H9 (cell line): ENCODE data around the gene CILP2. TPM values are rescaled to one million over a fixed set of nuclear protein-coding genes. Genes with fewer than 3 reads are reported as not detected.
A peak's percentile ranks its signal among the peaks of the same experiment; 100 is the strongest.

Source experiments
- DNase-seq: peaks from one replicate; pipeline ENCODE4 v3.0.0-alpha.2; 2017
- H2AFZ ChIP-seq: one replicate; pipeline ENCODE4 v1.6.1; 2013; ENCODE audit warnings: mild to moderate bottlenecking, low read length, control low read depth, moderate library complexity
- H2AK5ac ChIP-seq: 2 replicates; pipeline ENCODE4 v1.6.1; 2013; ENCODE audit warnings: low read length, control low read depth, mixed read lengths; ENCODE audit not compliant: insufficient read length
- H2BK120ac ChIP-seq: one replicate; pipeline ENCODE4 v1.6.1; 2013; ENCODE audit warnings: low read depth, mild to moderate bottlenecking, low read length, control low read depth, inconsistent platforms; ENCODE audit not compliant: poor library complexity, severe bottlenecking
- H2BK12ac ChIP-seq: 2 replicates; pipeline ENCODE4 v1.6.1; 2013; ENCODE audit warnings: low read length, control low read depth, mixed read lengths, low read depth; ENCODE audit not compliant: insufficient read length
- H2BK15ac ChIP-seq: 2 replicates; pipeline ENCODE4 v1.6.1; 2013; ENCODE audit warnings: low read depth, low read length, control low read depth
- H2BK20ac ChIP-seq: one replicate; pipeline ENCODE4 v1.6.1; 2013; ENCODE audit warnings: low read depth, mild to moderate bottlenecking, low read length, control low read depth, inconsistent platforms; ENCODE audit not compliant: poor library complexity, severe bottlenecking
- H2BK5ac ChIP-seq: 2 replicates; pipeline ENCODE4 v1.6.1; 2013; ENCODE audit warnings: low read length, control low read depth, mixed read lengths; ENCODE audit not compliant: insufficient read length
- H3K14ac ChIP-seq: 2 replicates; pipeline ENCODE4 v1.6.1; 2013; ENCODE audit warnings: low read length, control low read depth; ENCODE audit not compliant: insufficient read depth
- H3K18ac ChIP-seq: 2 replicates; pipeline ENCODE4 v1.6.1; 2013; ENCODE audit warnings: low read depth, mild to moderate bottlenecking, mixed read lengths, low read length, control low read depth; ENCODE audit not compliant: insufficient read length
- H3K23ac ChIP-seq: 2 replicates; pipeline ENCODE4 v1.6.1; 2013; ENCODE audit warnings: low read length, control low read depth, mixed read lengths, low read depth; ENCODE audit not compliant: insufficient read length
- H3K23me2 ChIP-seq: 2 replicates; pipeline ENCODE4 v1.6.1; 2013; ENCODE audit warnings: low read depth, mild to moderate bottlenecking, mixed read lengths, low read length, control low read depth; ENCODE audit not compliant: insufficient read length, poor library complexity, severe bottlenecking
- H3K27ac ChIP-seq: 2 replicates; pipeline ENCODE4 v1.5.1; 2013; ENCODE audit warnings: low read length, control low read depth, mixed read lengths, low read depth; ENCODE audit not compliant: insufficient read length
- H3K27me3 ChIP-seq: 2 replicates; pipeline ENCODE4 v1.6.1; 2013; ENCODE audit warnings: low read length, control low read depth, inconsistent platforms; ENCODE audit not compliant: insufficient read depth
- H3K4ac ChIP-seq: 2 replicates; pipeline ENCODE4 v1.6.1; 2013; ENCODE audit warnings: low read depth, mild to moderate bottlenecking, control low read depth, inconsistent platforms, low read length, moderate library complexity
- H3K4me1 ChIP-seq: 2 replicates; pipeline ENCODE4 v1.6.1; 2013; ENCODE audit warnings: low read length, control low read depth, inconsistent platforms; ENCODE audit not compliant: insufficient read depth
- H3K4me2 ChIP-seq: 2 replicates; pipeline ENCODE4 v1.6.1; 2013; ENCODE audit warnings: low read length, control low read depth, mixed read lengths; ENCODE audit not compliant: insufficient read length, insufficient read depth
- H3K56ac ChIP-seq: 2 replicates; pipeline ENCODE4 v1.6.1; 2013; ENCODE audit warnings: low read depth, mild to moderate bottlenecking, mixed read lengths, low read length, control low read depth; ENCODE audit not compliant: insufficient read length
- H3K79me1 ChIP-seq: 2 replicates; pipeline ENCODE4 v1.6.1; 2013; ENCODE audit warnings: low read depth, mild to moderate bottlenecking, moderate library complexity, low read length, control low read depth, inconsistent platforms; ENCODE audit not compliant: insufficient read depth, poor library complexity, severe bottlenecking
- H3K79me2 ChIP-seq: 2 replicates; pipeline ENCODE4 v1.6.1; 2013; ENCODE audit warnings: low read length, control low read depth, inconsistent platforms; ENCODE audit not compliant: insufficient read depth
- H3K9ac ChIP-seq: 2 replicates; pipeline ENCODE4 v1.6.1; 2013; ENCODE audit warnings: low read length, control low read depth, mixed read lengths; ENCODE audit not compliant: insufficient read length; ENCODE audit errors: extremely low read depth
- H3K9me3 ChIP-seq: one replicate; pipeline ENCODE4 v1.6.1; 2013; ENCODE audit warnings: low read depth, low read length, inconsistent platforms; ENCODE audit not compliant: control insufficient read depth
- H3T11ph ChIP-seq: one replicate; pipeline ENCODE4 v1.6.1; 2013; ENCODE audit warnings: mild to moderate bottlenecking, low read length, control low read depth, inconsistent platforms
- H4K20me1 ChIP-seq: one replicate; pipeline ENCODE4 v1.6.1; 2013; ENCODE audit not compliant: control insufficient read depth, insufficient read length, insufficient read depth
- H4K5ac ChIP-seq: 2 replicates; pipeline ENCODE4 v1.6.1; 2013; ENCODE audit warnings: low read depth, mild to moderate bottlenecking, mixed read lengths, low read length, control low read depth; ENCODE audit not compliant: insufficient read length
- H4K8ac ChIP-seq: replicated peaks from 2 replicates; pipeline ENCODE4 v1.6.1; 2013; ENCODE audit warnings: low read length, control low read depth, mixed read lengths, low read depth; ENCODE audit not compliant: insufficient read length
- H4K91ac ChIP-seq: 2 replicates; pipeline ENCODE4 v1.6.1; 2013; ENCODE audit warnings: low read depth, mild to moderate bottlenecking, moderate library complexity, mixed read lengths, low read length, control low read depth; ENCODE audit not compliant: insufficient read length
- H3K27ac Mint-ChIP-seq, 3 experiments: 2 replicates in 2 of 3; 3 replicates in 1 of 3; pipeline ENCODE4 v1.8.0; 2020 to 2021; ENCODE audit warnings: mixed read lengths in 3 of 3, mild to moderate bottlenecking in 1 of 3, moderate library complexity in 1 of 3
- H3K27me3 Mint-ChIP-seq: 2 replicates; pipeline ENCODE4 v1.8.0; 2021; ENCODE audit warnings: low read depth, mild to moderate bottlenecking, moderate library complexity, mixed read lengths
- H3K36me3 Mint-ChIP-seq, 3 experiments: 2 replicates in 2 of 3; 3 replicates in 1 of 3; pipeline ENCODE4 v1.8.0; 2020 to 2021; ENCODE audit warnings: low read depth in 3 of 3, mixed read lengths in 3 of 3; ENCODE audit not compliant: insufficient read depth in 1 of 3
- H3K4me1 Mint-ChIP-seq, 2 experiments: 2 replicates each; pipeline ENCODE4 v1.8.0; 2020; ENCODE audit warnings: mixed read lengths in 2 of 2
- H3K4me3 Mint-ChIP-seq, 2 experiments: 2 replicates in 1 of 2; 3 replicates in 1 of 2; pipeline ENCODE4 v1.8.0; 2020 to 2021; ENCODE audit warnings: mild to moderate bottlenecking in 2 of 2, mixed read lengths in 2 of 2, moderate library complexity in 1 of 2
- H3K9me3 Mint-ChIP-seq, 2 experiments: 2 replicates in 1 of 2; 3 replicates in 1 of 2; pipeline ENCODE4 v1.8.0; 2020; ENCODE audit warnings: mild to moderate bottlenecking in 2 of 2, mixed read lengths in 2 of 2, moderate library complexity in 1 of 2
- WGBS: extraction: QIAGEN DNeasy Blood & Tissue Kit; methylation state at CpG from one replicate; pipeline ENCODE4 v1.1.7; 2013; ENCODE audit warnings: missing lambda C conversion rate, low lambda C conversion rate, mixed read lengths; ENCODE audit not compliant: insufficient read length; ENCODE audit errors: extremely low coverage; 5-methylcytosine and 5-hydroxymethylcytosine counted together
- total RNA-seq: library from RNA; stranded (reverse); gene quantifications from 2 replicates; pipeline ENCODE4 v1.2.1, GENCODE V29; 2021
- TF ChIP-seq, protein P1 (sequence below): fragments of 200-600 bp; sonication (generic); conservative IDR thresholded peaks from 3 replicates; pipeline ENCODE4 v1.8.0; 2021; ENCODE audit warnings: antibody characterized with exemption, mild to moderate bottlenecking

CILP2 gene
- total RNA-seq, 1 experiment from 2014 or later: 6.4 TPM

GRCh38 chr19:19527674-19528625, 10.1 kb upstream of the CILP2 start:
- no peak overlapping the region for H4K8ac ChIP-seq
- Mint-ChIP-seq H3K9me3 (no peaks in the 10 kb centered on the region), H3K4me3 (no peak overlapping the region)

More at GRCh38 chr19:19527674-19528625, 10.1 kb upstream of the CILP2 start:
- Histone ChIP-seq H3T11ph (no peak overlapping the region), H3K79me1 (peaks cover 5% of the 10 kb centered on the region), H2BK120ac (no peak overlapping the region), H3K23me2 (no peaks in the 10 kb centered on the region), H4K20me1 (peaks cover 3% of the 10 kb centered on the region), H3K4me2 (no peak overlapping the region), H2BK20ac (no peak overlapping the region), H3K23ac (no peak overlapping the region), H3K27ac (no peak overlapping the region), H3K27me3 (no peaks in the 10 kb centered on the region), H3K79me2 (no peaks in the 10 kb centered on the region), H2AK5ac (no peak overlapping the region), H3K9ac (no peak overlapping the region), H2BK15ac (no peak overlapping the region), H2AFZ (no peak overlapping the region), H2BK12ac (no peak overlapping the region), H3K9me3 (no peaks in the 10 kb centered on the region), H3K56ac (no peak overlapping the region), H2BK5ac (no peak overlapping the region), H3K18ac (no peak overlapping the region), H3K4me1 (no peaks in the 10 kb centered on the region), H4K5ac (no peak overlapping the region), H4K91ac (no peak overlapping the region), H3K4ac (no peak overlapping the region), H3K14ac (no peak overlapping the region)
- peak; percentile 28 for DNase-seq
- peaks cover 13 to 31% of the 10 kb centered on the region in 2 experiments for H3K4me1 Mint-ChIP-seq
- H3K27ac Mint-ChIP-seq: no peak overlapping the region
- peaks cover 1% of the 10 kb centered on the region; the same call in 1 of the 2 replicates for H3K27me3 Mint-ChIP-seq
- WGBS: no CpG with 5 or more reads among the region's 27 CpGs
- peaks cover 13 to 63% (median 47%) of the 10 kb centered on the region in 3 experiments; a peak in 6 of 7 replicates for H3K36me3 Mint-ChIP-seq
- TF ChIP-seq, protein P1, sequence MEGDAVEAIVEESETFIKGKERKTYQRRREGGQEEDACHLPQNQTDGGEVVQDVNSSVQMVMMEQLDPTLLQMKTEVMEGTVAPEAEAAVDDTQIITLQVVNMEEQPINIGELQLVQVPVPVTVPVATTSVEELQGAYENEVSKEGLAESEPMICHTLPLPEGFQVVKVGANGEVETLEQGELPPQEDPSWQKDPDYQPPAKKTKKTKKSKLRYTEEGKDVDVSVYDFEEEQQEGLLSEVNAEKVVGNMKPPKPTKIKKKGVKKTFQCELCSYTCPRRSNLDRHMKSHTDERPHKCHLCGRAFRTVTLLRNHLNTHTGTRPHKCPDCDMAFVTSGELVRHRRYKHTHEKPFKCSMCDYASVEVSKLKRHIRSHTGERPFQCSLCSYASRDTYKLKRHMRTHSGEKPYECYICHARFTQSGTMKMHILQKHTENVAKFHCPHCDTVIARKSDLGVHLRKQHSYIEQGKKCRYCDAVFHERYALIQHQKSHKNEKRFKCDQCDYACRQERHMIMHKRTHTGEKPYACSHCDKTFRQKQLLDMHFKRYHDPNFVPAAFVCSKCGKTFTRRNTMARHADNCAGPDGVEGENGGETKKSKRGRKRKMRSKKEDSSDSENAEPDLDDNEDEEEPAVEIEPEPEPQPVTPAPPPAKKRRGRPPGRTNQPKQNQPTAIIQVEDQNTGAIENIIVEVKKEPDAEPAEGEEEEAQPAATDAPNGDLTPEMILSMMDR: no peak
